Activated CD8-positive, alpha-beta memory T cell treated with anti-CD3 and anti-CD28 coated beads, Interleukin-2, amount 10 ng/mL, durations not matched to agents 7 days and 5 days (primary cell): ENCODE results near the gene C10orf105. TPM values are rescaled to one million over a fixed set of nuclear protein-coding genes. Genes with fewer than 3 reads are reported as not detected.

ENCODE experiments used
- ATAC-seq: fragments of 150-1000 bp; cut with Tn5 transposase; one replicate; pipeline ENCODE4 v1.10.0; 2021; ENCODE audit warnings: moderate library complexity
- CTCF ChIA-PET: fragments of 350-600 bp; sonication (Branson Sonifier 250); formaldehyde crosslinking; loops from one replicate; lab custom pipeline; 2021; ENCODE audit warnings: antibody characterized with exemption; lab: Charles Lee
- DNase-seq: peaks from one replicate; pipeline ENCODE4 v3.0.0-alpha.2; 2020
- H3K27ac Mint-ChIP-seq: one replicate; pipeline ENCODE4 v1.8.0; 2021; ENCODE audit warnings: mild to moderate bottlenecking, mixed read lengths
- H3K27me3 Mint-ChIP-seq: one replicate; pipeline ENCODE4 v1.8.0; 2021; ENCODE audit warnings: mixed read lengths
- H3K36me3 Mint-ChIP-seq: one replicate; pipeline ENCODE4 v1.8.0; 2021; ENCODE audit warnings: mild to moderate bottlenecking, mixed read lengths
- H3K4me1 Mint-ChIP-seq: one replicate; pipeline ENCODE4 v1.8.0; 2021; ENCODE audit warnings: mixed read lengths
- H3K4me3 Mint-ChIP-seq: one replicate; pipeline ENCODE4 v1.8.0; 2021; ENCODE audit warnings: mild to moderate bottlenecking, moderate library complexity, mixed read lengths
- H3K9me3 Mint-ChIP-seq: one replicate; pipeline ENCODE4 v1.8.0; 2022; ENCODE audit warnings: low read depth, mixed read lengths
- total RNA-seq, 2 experiments: library from RNA; stranded (reverse); gene quantifications; one replicate each; pipeline ENCODE4 v1.2.3, GENCODE V29; 2021

C10orf105 gene
- total RNA-seq, 2 experiments from 2014 or later, result 0.18 to 0.26 TPM

DNA sequence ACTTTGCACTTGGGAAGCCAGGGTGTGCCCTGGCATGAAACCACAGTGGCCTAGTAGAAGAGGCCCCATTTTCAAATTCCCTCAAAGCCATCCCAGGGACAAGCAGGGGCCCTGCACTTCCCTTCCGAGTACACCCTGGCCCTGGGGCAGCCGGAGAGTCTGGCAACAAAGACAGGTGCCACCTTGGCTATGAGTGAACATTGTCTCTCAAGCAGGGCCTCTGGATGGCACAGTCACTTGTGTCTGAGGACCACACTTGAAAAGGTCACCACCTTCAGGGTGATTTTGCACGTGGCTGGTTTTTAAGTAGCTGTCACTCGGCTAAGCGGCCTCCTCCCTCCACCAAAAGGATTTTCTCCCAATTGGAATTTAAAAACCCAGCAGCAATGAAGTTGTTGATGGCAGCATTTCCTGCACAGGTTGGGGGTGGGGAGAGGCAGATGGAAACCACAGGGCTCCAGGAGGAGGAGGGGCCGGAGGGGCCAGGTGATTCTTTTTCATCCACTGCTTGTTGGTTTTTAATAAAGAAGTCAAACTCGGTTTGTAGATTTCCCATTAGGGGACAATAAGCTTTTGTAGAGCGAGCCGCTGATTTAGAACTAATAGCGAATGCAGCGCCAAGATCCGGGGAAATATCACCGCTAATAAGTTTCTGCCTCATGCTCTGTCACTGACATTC, 33.9 kb downstream of the C10orf105 start:
- H3K4me3 Mint-ChIP-seq, result no peak overlapping the region
- DNase-seq (no peak), ATAC-seq (no peak)
- CTCF ChIA-PET, result interaction anchor here (0.8 kb wide), 1 partner anchor 11 kb away, joined by 3 read pairs; no protein-coding TSS in a partner anchor
- no peaks in the 10 kb centered on the region for H3K4me1 Mint-ChIP-seq
- peaks cover 3% of the 10 kb centered on the region for H3K9me3 Mint-ChIP-seq
- H3K36me3 Mint-ChIP-seq, result peaks cover 3% of the 10 kb centered on the region
- no peaks in the 10 kb centered on the region for H3K27me3 Mint-ChIP-seq
- H3K27ac Mint-ChIP-seq, result no peak overlapping the region

DNA sequence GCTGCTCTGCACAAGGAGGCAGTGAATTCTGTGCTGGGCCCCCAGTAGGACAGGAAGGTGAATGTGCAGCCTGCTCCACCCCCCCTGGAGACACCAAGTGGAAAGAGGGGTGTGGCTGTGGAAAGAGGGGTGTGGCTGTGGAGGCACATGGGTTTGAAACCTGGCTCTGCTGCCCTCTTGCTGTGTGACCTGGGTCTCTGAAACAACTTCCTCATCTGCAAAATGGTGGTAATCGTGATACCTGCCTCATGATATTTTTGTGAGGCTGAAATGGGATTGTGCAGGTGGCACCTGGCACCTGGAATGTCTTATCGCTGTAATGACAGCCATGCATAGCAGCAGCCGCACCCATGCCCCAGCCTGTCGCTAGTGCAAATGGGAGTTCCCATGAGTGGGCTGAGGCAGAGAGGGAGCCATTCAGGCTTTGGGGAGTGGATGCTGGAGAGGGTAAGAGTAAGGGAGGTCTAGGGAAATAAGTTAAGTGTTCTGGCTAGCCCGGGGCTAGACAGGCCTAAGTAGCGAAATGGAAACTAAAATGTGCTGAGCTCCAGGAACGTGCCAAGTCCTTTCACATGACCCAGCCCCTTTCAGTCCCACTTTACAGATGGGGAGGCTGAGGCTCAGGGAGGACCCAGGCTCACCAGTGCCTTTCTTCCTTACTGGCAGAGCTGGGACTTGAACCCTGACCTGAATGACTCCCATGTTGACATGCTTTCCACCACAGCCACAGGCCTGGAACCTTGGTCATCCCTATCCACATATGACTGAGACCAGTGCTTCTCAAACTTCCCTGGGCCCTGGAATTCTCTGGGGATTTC, 35.0 kb downstream of the C10orf105 start:
- Mint-ChIP-seq H3K9me3 (peaks cover 3% of the 10 kb centered on the region), H3K27me3 (no peaks in the 10 kb centered on the region), H3K4me3 (no peak overlapping the region), H3K36me3 (peaks cover 3% of the 10 kb centered on the region), H3K27ac (no peak overlapping the region), H3K4me1 (no peaks in the 10 kb centered on the region)
- DNase-seq (no peak), ATAC-seq (peak; percentile 51)
- CTCF ChIA-PET, result no interaction called here

- H3K27ac Mint-ChIP-seq, result no peak overlapping the region
- no peaks in the 10 kb centered on the region for H3K27me3 Mint-ChIP-seq
- H3K9me3 Mint-ChIP-seq, result peaks cover 3% of the 10 kb centered on the region
- ATAC-seq (no peak), DNase-seq (no peak)
- H3K36me3 Mint-ChIP-seq, result peaks cover 3% of the 10 kb centered on the region
- H3K4me1 Mint-ChIP-seq, result no peaks in the 10 kb centered on the region
- CTCF ChIA-PET, result interaction anchor here (1.0 kb wide), 1 partner anchor 13 kb away, joined by 4 read pairs; no protein-coding TSS in a partner anchor
- H3K4me3 Mint-ChIP-seq, result no peak overlapping the region
These were observed 36.3 kb downstream of the C10orf105 start for GRCh38 chr10:71683301-71683700.

GRCh38 chr10:71681977-71682376, 37.6 kb downstream of the C10orf105 start:
- Mint-ChIP-seq H3K4me3 (no peak overlapping the region), H3K27ac (no peak overlapping the region), H3K9me3 (no peaks in the 10 kb centered on the region), H3K4me1 (no peaks in the 10 kb centered on the region), H3K27me3 (no peaks in the 10 kb centered on the region), H3K36me3 (no peaks in the 10 kb centered on the region)
- DNase-seq (no peak), ATAC-seq (no peak)
- CTCF ChIA-PET, result no interaction called here

GRCh38 chr10:71679425-71679824, 40.2 kb downstream of the C10orf105 start:
- Mint-ChIP-seq H3K27me3 (no peaks in the 10 kb centered on the region), H3K4me3 (no peak overlapping the region), H3K4me1 (no peaks in the 10 kb centered on the region), H3K9me3 (no peaks in the 10 kb centered on the region), H3K27ac (no peak overlapping the region), H3K36me3 (no peaks in the 10 kb centered on the region)
- CTCF ChIA-PET, result interaction anchor here (0.5 to 1.6 kb wide), 4 partner anchors 13 to 178 kb away, joined by 3 to 5 read pairs (median 4); partner anchors contain the start of gene VSIR
- DNase-seq (no peak), ATAC-seq (no peak)

- CTCF ChIA-PET, result interaction anchor here (0.8 to 1.6 kb wide), 3 partner anchors 19 to 134 kb away, joined by 3 to 4 read pairs (median 3); no protein-coding TSS in a partner anchor
- ATAC-seq (no peak), DNase-seq (no peak)
- Mint-ChIP-seq H3K27me3 (no peaks in the 10 kb centered on the region), H3K36me3 (no peaks in the 10 kb centered on the region), H3K4me3 (no peak overlapping the region), H3K9me3 (no peaks in the 10 kb centered on the region), H3K4me1 (no peaks in the 10 kb centered on the region), H3K27ac (no peak overlapping the region)
These were observed 41.3 kb downstream of the C10orf105 start for GRCh38 chr10:71678057-71678805.

DNA sequence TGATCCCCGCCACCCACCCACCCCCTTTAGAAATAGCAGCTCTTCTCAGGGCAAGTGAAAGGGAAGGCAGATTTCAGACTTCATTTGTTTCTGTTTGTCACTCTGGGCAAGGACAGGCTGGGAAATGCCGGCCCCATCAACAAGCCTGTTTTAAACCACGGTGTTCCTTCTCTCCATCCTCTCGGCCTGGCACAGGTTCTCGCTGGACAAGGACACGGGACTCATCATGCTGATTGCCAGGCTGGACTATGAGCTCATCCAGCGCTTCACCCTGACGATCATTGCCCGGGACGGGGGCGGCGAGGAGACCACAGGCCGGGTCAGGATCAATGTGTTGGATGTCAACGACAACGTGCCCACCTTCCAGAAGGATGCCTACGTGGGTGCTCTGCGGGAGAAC, 42.3 kb downstream of the C10orf105 start:
- Mint-ChIP-seq H3K27me3 (no peaks in the 10 kb centered on the region), H3K36me3 (no peaks in the 10 kb centered on the region), H3K27ac (no peak overlapping the region), H3K9me3 (no peaks in the 10 kb centered on the region), H3K4me1 (no peaks in the 10 kb centered on the region), H3K4me3 (no peak overlapping the region)
- CTCF ChIA-PET, result interaction anchor here (1.4 kb wide), 1 partner anchor 20 kb away, joined by 4 read pairs; no protein-coding TSS in a partner anchor
- ATAC-seq, result no peak
- no peak for DNase-seq

DNA sequence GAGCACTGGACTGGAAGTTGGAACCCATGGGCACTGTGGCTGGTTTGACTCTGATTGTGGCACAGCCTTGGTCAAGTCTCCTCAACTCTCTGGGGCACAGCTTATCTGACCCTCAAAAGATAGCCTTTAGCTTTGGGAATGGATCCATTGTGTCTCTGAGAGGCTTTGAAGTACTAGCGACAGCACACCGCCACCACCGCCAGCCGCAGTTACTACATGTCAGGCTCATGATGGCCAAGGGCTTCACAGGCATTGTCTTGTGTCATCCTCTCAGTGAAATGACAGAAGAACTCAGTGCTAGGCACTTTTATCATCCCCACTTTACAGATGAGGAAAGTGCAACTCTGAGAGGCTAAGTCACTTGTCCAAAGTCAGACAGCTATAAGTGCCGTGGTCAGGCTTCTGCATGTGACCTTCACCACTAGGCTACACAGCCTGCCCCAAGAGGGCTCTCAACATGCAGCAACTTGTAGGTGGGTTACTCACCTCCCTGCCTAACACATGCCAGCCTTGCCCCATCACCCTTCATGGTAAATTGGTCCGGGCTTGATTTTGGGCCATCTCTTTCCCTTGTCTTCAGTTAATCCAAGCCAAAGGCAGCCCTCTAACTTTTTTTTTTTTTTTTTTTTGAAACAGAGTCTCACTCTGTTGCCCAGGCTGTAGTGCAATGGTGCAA, 44.1 kb downstream of the C10orf105 start:
- H3K4me3 Mint-ChIP-seq, result no peak overlapping the region
- CTCF ChIA-PET, result interaction anchor here (0.7 to 1.5 kb wide), 2 partner anchors 11 to 23 kb away, joined by 3 read pairs; no protein-coding TSS in a partner anchor
- no peak for ATAC-seq
- H3K9me3 Mint-ChIP-seq, result no peaks in the 10 kb centered on the region
- no peak overlapping the region for H3K27ac Mint-ChIP-seq
- no peak for DNase-seq
- no peaks in the 10 kb centered on the region for H3K36me3 Mint-ChIP-seq
- no peaks in the 10 kb centered on the region for H3K27me3 Mint-ChIP-seq
- H3K4me1 Mint-ChIP-seq, result no peaks in the 10 kb centered on the region

GRCh38 chr10:71671994-71672946, 47.3 kb downstream of the C10orf105 start:
- Mint-ChIP-seq H3K36me3 (no peaks in the 10 kb centered on the region), H3K4me3 (no peak overlapping the region), H3K9me3 (no peaks in the 10 kb centered on the region), H3K4me1 (peaks cover 6% of the 10 kb centered on the region), H3K27ac (no peak overlapping the region), H3K27me3 (no peaks in the 10 kb centered on the region)
- CTCF ChIA-PET, result interaction anchor here (1.0 kb wide), 1 partner anchor 357 kb away, joined by 3 read pairs; no protein-coding TSS in a partner anchor
- DNase-seq, result no peak
- no peak for ATAC-seq

- Mint-ChIP-seq H3K4me1 (peaks cover 8% of the 10 kb centered on the region), H3K9me3 (no peaks in the 10 kb centered on the region), H3K36me3 (no peaks in the 10 kb centered on the region), H3K4me3 (no peak overlapping the region), H3K27me3 (peaks cover 2% of the 10 kb centered on the region), H3K27ac (no peak overlapping the region)
- DNase-seq, result no peak
- CTCF ChIA-PET, result no interaction called here
- ATAC-seq, result peak; percentile 57
These were observed 52.2 kb downstream of the C10orf105 start for GRCh38 chr10:71667387-71667752.

DNA sequence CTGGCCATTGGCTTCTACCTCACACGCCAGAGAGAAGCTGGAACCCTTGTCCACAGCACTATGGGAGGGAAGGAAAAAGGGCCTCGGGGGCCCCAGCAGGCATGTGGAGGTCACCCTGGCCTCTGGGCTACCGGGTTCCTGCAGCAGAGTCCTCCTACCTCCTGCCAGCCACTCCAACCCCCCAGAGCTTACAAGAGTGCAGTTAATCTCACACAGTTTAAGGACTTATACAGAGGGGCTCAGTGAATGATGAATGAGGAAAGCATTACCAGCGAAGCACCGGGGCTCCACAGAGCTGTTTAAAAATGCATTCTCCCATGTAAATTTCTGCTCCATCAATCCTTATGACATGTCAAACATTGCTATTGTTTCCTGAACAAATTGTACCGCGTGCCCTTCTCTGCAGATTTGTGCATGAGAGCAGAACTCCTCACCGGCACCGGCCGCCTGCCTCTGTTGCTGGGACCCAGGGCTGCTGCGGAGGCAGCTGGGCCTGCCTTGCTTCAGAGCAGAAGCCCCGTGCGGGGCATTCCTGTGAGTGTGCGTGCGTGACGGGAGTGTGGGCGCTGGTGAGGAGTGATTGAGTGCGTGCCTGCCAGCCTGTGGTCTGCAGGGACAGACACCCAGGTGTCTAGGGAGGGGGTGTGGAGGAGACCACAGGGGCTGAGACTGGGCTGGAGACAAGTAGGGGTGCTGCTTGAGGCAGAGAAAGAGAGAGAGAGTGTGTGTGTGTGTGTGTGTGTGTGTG, 52.8 kb downstream of the C10orf105 start:
- H3K27me3 Mint-ChIP-seq, result peaks cover 2% of the 10 kb centered on the region
- ATAC-seq (no peak), DNase-seq (no peak)
- CTCF ChIA-PET, result no interaction called here
- peaks cover 8% of the 10 kb centered on the region for H3K4me1 Mint-ChIP-seq
- H3K9me3 Mint-ChIP-seq, result no peaks in the 10 kb centered on the region
- H3K36me3 Mint-ChIP-seq, result no peaks in the 10 kb centered on the region
- no peak overlapping the region for H3K4me3 Mint-ChIP-seq
- H3K27ac Mint-ChIP-seq, result no peak overlapping the region
